Bronchial epithelial cell (primary cell): Measurements from ENCODE around the gene SH3BGRL3. TPM values are rescaled to one million over a fixed set of nuclear protein-coding genes. Genes with fewer than 3 reads are reported as not detected.

ENCODE experiments used
- DNase-seq: peaks from one replicate; pipeline ENCODE4 v3.0.0-alpha.2; 2010; ENCODE audit warnings: low read depth
- FAIRE-seq: peaks from 2 replicates; lab custom pipeline; 2011; peaks lifted over from hg19 to GRCh38; lab: Jason Lieb, UNC
- H3K27me3 ChIP-seq: 2 replicates; pipeline ENCODE4 v1.5.1; 2011; ENCODE audit warnings: low read length; ENCODE audit not compliant: control insufficient read depth, insufficient read depth
- H3K36me3 ChIP-seq: 2 replicates; pipeline ENCODE4 v1.5.1; 2011; ENCODE audit warnings: low read length; ENCODE audit not compliant: control insufficient read depth, insufficient read depth
- H3K4me3 ChIP-seq: 2 replicates; pipeline ENCODE4 v1.5.1; 2011; ENCODE audit warnings: mild to moderate bottlenecking, low read depth, low read length, control low read depth
- total RNA-seq: library from RNA; depleted of rRNA; stranded (reverse); fragments of >200 nt; gene quantifications from 2 replicates; pipeline ENCODE4 v1.2.1, GENCODE V29; 2014
- TF ChIP-seq, protein P1 (sequence below): IDR thresholded peaks from 2 replicates; pipeline ENCODE4 v1.5.1; 2011; ENCODE audit warnings: mild to moderate bottlenecking, moderate library complexity, low read length, control low read depth, inconsistent platforms; ENCODE audit not compliant: insufficient read depth, severe bottlenecking

The SH3BGRL3 gene
- total RNA-seq, 1 donor from 2014 or later, result 14.5 TPM

DNA sequence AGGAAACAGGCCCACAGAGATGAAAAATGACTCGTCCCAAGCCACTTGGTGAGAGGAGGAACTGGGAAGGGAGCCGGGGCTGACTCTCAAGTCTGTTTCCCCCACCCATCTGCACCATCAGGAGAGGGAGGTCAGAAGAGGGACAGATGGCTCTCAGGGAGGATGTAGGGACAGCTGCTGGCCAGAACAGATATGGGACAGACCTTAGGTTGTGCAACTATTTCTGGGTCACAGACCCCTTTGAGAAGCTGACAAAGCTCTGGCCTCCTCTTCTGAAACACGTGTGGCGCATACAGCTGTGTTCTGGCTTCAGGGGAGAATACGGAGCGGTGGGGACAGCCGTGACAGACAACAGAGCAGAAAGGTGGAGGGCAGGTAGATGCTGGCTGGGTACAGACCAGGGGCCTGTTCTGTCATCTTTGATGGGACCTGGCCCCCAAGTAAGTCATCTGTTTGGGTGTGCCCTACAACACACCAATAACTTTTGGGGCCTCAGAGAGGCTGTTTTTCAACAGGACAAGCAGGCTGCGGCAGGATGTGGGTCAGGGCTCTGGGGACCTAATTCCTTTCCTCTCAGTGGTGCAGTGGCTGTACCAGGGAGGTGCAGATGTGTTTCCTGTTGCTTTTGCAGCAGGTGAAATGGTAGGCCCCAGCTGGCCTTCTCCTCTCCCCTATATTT, 7.3 kb downstream of the SH3BGRL3 start:
- FAIRE-seq, result no peak
- H3K27me3 ChIP-seq, result no peaks in the 10 kb centered on the region
- no peaks in the 10 kb centered on the region for H3K36me3 ChIP-seq
- TF ChIP-seq, protein P1, sequence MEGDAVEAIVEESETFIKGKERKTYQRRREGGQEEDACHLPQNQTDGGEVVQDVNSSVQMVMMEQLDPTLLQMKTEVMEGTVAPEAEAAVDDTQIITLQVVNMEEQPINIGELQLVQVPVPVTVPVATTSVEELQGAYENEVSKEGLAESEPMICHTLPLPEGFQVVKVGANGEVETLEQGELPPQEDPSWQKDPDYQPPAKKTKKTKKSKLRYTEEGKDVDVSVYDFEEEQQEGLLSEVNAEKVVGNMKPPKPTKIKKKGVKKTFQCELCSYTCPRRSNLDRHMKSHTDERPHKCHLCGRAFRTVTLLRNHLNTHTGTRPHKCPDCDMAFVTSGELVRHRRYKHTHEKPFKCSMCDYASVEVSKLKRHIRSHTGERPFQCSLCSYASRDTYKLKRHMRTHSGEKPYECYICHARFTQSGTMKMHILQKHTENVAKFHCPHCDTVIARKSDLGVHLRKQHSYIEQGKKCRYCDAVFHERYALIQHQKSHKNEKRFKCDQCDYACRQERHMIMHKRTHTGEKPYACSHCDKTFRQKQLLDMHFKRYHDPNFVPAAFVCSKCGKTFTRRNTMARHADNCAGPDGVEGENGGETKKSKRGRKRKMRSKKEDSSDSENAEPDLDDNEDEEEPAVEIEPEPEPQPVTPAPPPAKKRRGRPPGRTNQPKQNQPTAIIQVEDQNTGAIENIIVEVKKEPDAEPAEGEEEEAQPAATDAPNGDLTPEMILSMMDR, result no peak
- H3K4me3 ChIP-seq, result no peak overlapping the region
- DNase-seq, result no peak

DNA sequence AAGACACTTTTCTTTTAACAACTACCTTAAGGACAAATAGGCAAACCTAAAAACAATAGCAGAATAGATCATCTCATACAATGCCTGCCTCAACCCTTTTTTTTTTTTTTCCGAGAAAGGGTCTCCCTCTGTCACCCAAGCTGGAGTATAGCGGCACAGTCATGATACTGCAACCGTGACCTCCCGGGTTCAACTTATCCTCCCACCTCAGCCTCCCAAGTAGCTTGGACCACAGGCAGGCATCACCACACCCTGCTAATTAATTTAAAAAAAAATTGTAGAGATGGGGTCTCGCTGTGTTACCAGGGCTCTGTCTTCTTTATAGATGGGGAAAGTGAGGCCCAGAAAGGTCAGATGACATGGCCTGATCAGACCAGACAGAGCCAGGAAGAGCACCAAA, 7.9 kb downstream of the SH3BGRL3 start:
- H3K27me3 ChIP-seq, result no peaks in the 10 kb centered on the region
- no peak for DNase-seq
- H3K36me3 ChIP-seq, result no peaks in the 10 kb centered on the region
- no peak overlapping the region for H3K4me3 ChIP-seq
- no peak for FAIRE-seq
- TF ChIP-seq, protein P1, result no peak

DNA sequence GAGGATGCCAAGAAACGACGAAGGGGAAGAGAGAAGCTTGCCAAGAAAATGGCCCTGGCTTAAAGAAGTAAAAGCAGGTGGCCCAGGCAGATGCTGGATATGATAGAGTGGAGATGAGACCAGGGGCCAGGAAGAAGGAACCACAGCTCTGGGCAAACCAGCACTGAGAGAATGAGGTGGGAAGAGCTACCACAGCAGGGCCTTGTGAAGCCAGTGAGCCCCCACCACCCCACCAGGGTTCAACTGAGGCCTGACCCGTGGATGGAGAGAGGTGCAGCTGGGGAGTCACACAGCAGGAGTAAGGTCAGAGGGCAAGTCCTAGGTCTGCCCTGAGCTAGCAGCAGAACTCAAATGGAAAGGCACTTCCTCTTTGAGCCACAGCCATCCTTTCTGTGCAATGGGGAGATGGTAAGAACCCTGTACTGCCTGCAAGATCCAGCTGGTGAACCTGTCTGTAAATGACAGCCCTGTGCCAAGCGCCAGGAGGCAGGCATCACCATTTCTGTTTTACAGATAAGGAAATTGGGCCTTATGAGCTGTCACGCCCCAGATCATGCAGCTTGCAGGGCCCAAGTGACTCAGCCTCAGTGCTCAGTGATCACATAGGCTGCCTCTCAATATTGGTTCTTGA, 8.5 kb downstream of the SH3BGRL3 start:
- peak; percentile 50 for DNase-seq
- FAIRE-seq, result no peak
- TF ChIP-seq, protein P1, result no peak
- Histone ChIP-seq H3K4me3 (no peak overlapping the region), H3K36me3 (no peaks in the 10 kb centered on the region), H3K27me3 (no peaks in the 10 kb centered on the region)

DNA sequence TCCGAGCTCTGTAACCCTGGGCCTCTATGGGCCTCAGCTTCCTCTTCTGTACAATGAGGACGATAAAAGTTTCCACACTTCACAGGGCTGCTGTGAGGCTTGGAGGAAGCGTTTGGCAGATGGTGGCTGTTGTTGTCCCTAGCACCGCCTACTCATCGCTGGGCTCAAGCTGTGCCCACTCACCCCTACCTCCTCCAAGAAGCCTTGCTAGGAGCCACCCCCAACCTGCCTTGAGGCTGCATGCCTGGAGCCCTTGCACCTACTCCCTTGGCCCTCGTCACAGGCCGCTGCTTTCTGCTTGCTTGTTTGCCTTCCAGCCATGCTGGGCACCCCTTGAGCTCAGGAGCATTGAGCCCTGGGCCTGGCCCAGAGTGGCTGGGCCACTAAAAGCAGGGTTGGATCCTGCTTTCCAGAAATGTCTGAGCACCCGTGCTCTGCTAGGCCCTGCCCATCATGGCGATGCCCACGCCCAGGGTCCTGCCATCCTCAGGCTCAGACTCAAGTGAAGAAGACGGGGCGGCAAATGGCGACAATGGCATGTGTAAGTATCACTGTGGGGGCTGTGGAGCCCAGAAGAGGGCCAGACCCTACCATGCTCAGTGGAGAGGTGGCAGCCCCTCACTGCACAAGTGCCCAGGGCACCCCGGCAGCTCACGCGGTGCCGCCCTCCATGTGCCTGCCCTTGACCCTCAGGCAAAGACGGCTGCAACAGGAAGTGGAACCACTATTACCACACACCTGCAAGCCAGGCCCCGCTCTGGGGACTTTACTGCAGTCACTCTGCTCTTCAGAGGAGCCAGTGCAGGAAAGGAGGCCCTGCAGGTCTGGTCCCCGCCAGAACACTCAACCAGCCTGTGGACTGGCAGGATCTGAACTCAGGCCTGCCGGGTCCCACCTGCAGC, 9.5 kb downstream of the SH3BGRL3 start:
- FAIRE-seq (no peak), DNase-seq (no peak)
- H3K36me3 ChIP-seq, result no peaks in the 10 kb centered on the region
- no peak overlapping the region for H3K4me3 ChIP-seq
- TF ChIP-seq, protein P1, result no peak
- no peaks in the 10 kb centered on the region for H3K27me3 ChIP-seq

DNA sequence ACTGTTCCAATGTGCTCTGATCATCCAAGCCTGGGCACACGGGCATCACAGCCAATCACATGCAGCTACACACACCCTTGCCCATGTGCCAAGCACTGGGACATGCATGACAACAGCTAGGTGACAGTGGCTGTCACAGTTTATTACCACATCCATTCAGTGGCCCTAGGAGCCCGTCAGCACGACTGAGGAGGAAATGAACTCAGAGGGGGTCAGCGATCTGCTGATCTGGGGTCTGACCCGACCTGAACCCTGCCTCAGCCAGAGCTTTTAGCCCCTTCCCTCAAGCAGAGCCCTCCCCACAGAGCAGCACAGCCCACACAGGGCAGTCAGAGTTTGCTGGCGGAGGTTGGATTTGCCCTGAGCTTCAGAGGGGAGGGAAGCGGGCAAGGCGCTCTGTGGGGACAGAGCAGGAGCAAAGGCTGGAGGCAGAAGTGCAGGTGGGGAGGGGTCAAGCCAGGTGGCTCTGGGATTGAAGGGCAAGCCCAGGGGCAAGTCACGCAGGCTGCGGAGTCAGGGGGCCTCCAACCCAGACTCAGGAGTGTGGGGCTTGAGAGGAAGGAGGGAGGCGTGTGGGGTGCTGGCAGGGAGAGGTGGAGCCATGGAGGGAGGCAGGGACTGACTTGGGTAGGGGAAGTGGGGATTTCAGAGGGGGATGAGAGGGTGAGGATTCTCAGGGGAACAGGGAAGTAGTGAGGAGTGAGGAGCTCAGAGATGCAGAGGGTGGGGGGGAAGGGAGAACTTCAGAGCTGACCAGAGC, 10.4 kb downstream of the SH3BGRL3 start:
- H3K27me3 ChIP-seq, result no peaks in the 10 kb centered on the region
- TF ChIP-seq, protein P1, result no peak
- H3K36me3 ChIP-seq, result no peaks in the 10 kb centered on the region
- no peak for DNase-seq
- no peak overlapping the region for H3K4me3 ChIP-seq
- FAIRE-seq, result no peak
